HepG2 (cell line): ENCODE data around the gene ZACN. TPM values are rescaled to one million over a fixed set of nuclear protein-coding genes. Genes with fewer than 3 reads are reported as not detected.

ENCODE experiments used
- ATAC-seq: fragments of 200-7000 bp; cut with Tn5 transposase; 3 replicates; pipeline ENCODE4 v1.9.1; 2020; ENCODE audit warnings: mild to moderate bottlenecking, moderate library complexity
- BruUV-seq: library from RNA; stranded (reverse); fragments of 400-500 nt; replicated peaks from 2 replicates; lab custom pipeline; 2021; lab: Mats Ljungman, UMichigan
- CTCF ChIA-PET: fragments of 300-600 bp; formaldehyde crosslinking; extraction: SDS; loops from one replicate; lab custom pipeline; 2021; ENCODE audit warnings: low total read pairs, inconsistent platforms, low intra/inter-chr PET ratio; lab: Yijun Ruan, JAX
- POLR2A ChIA-PET: fragments of 350-600 bp; sonication (Branson Sonifier 250); formaldehyde crosslinking; loops from one replicate; lab custom pipeline; 2020; ENCODE audit warnings: antibody characterized with exemption, inconsistent platforms; lab: Yijun Ruan, JAX
- DNase-seq: peaks from one replicate; pipeline ENCODE4 v3.0.0-alpha.2; 2015; ENCODE audit warnings: low spot score
- FAIRE-seq: peaks from 3 replicates; lab custom pipeline; 2011; peaks lifted over from hg19 to GRCh38; lab: Jason Lieb, UNC
- H2AFZ ChIP-seq: one replicate; pipeline ENCODE4 v1.6.1; 2011; ENCODE audit warnings: low read length, inconsistent platforms
- H3K27ac ChIP-seq: fragments of 300-600 bp; 3 replicates; pipeline ENCODE4 v1.8.0; 2011; ENCODE audit warnings: mixed run types, mild to moderate bottlenecking, mixed read lengths, low read length, inconsistent platforms; ENCODE audit not compliant: insufficient read depth; ENCODE audit errors: extremely low read length
- H3K27me3 ChIP-seq, 2 experiments: fragments of 200-600 bp in 1 of 2; 2 replicates in 1 of 2; 3 replicates in 1 of 2; pipeline versions ENCODE4 v1.6.0 to v1.8.0; 2011; ENCODE audit warnings: low read length in 2 of 2, mild to moderate bottlenecking in 2 of 2, moderate library complexity in 2 of 2, inconsistent platforms in 1 of 2; ENCODE audit not compliant: insufficient read depth in 2 of 2, control insufficient read depth in 1 of 2
- H3K36me3 ChIP-seq, 2 experiments: fragments of 200-600 bp in 1 of 2; replicated peaks in 1 of 2; 2 replicates in 1 of 2; 3 replicates in 1 of 2; pipeline versions ENCODE4 v1.5.1 to v1.8.0; 2011; ENCODE audit warnings: low read length in 2 of 2, inconsistent platforms in 1 of 2; ENCODE audit not compliant: insufficient read depth in 2 of 2, control insufficient read depth in 1 of 2
- H3K4me1 ChIP-seq: 2 replicates; pipeline ENCODE4 v1.5.1; 2012; ENCODE audit warnings: low read length, inconsistent platforms; ENCODE audit not compliant: insufficient read depth
- H3K4me2 ChIP-seq: 2 replicates; pipeline ENCODE4 v1.6.0; 2011; ENCODE audit warnings: low read depth, low read length, inconsistent platforms
- H3K4me3 ChIP-seq, 3 experiments: fragments of 200-600 bp in 1 of 3; sonication (generic), shearing (Covaris generic) in 1 of 3; replicated peaks in 1 of 3; 2 replicates each; pipeline ENCODE4 v1.5.1; 2011 to 2016; ENCODE audit warnings: low read length in 3 of 3, inconsistent platforms in 2 of 3, low read depth in 2 of 3, mild to moderate bottlenecking in 2 of 3, control low read depth in 1 of 3, mixed read lengths in 1 of 3; ENCODE audit not compliant: insufficient read depth in 1 of 3
- H3K79me2 ChIP-seq: one replicate; pipeline ENCODE4 v1.6.1; 2011; ENCODE audit warnings: low read length, inconsistent platforms; ENCODE audit not compliant: insufficient read depth
- H3K9ac ChIP-seq: 2 replicates; pipeline ENCODE4 v1.6.0; 2011; ENCODE audit warnings: mild to moderate bottlenecking, low read depth, low read length, inconsistent platforms; ENCODE audit not compliant: insufficient read depth
- H3K9me3 ChIP-seq: 2 replicates; pipeline ENCODE4 v1.5.1; 2012; ENCODE audit warnings: mild to moderate bottlenecking, low read length
- H4K20me1 ChIP-seq: 2 replicates; pipeline ENCODE4 v1.6.0; 2011; ENCODE audit warnings: inconsistent platforms, mild to moderate bottlenecking, low read length, moderate library complexity; ENCODE audit not compliant: insufficient read depth
- CAMTA2 ChIP-seq: sonication (generic); formaldehyde crosslinking; IDR thresholded peaks from 2 replicates; pipeline ENCODE4 v1.4.0; 2020; ENCODE audit warnings: mild to moderate bottlenecking, missing genetic modification reagents, borderline replicate concordance
- DMTF1 ChIP-seq: sonication (generic); formaldehyde crosslinking; IDR thresholded peaks from 2 replicates; pipeline ENCODE4 v1.4.0; 2020; ENCODE audit warnings: mild to moderate bottlenecking, missing genetic modification reagents
- GATAD1 ChIP-seq: IDR thresholded peaks from 2 replicates; pipeline ENCODE4 v1.6.1; 2016; ENCODE audit warnings: missing genetic modification reagents, missing compliant biosample characterization
- GZF1 ChIP-seq: sonication (generic); formaldehyde crosslinking; IDR thresholded peaks from 2 replicates; pipeline ENCODE4 v1.5.1; 2020; ENCODE audit warnings: mild to moderate bottlenecking, missing genetic modification reagents
- RAD21 ChIP-seq: fragments of 450-650 bp; formaldehyde crosslinking; IDR thresholded peaks from 2 replicates; pipeline ENCODE4 v1.5.0; 2020; ENCODE audit warnings: mild to moderate bottlenecking
- RCOR2 ChIP-seq: IDR thresholded peaks from 2 replicates; pipeline ENCODE4 v1.6.1; 2016; ENCODE audit warnings: missing biosample characterization, missing genetic modification reagents
- SIN3A ChIP-seq: IDR thresholded peaks from 2 replicates; pipeline ENCODE4 v1.6.1; 2011; ENCODE audit warnings: low read depth, mild to moderate bottlenecking, control low read depth, low read length, borderline replicate concordance
- ZBTB3 ChIP-seq: sonication (generic); formaldehyde crosslinking; IDR thresholded peaks from 2 replicates; pipeline ENCODE4 v1.4.0; 2020; ENCODE audit warnings: low read depth, mild to moderate bottlenecking, moderate library complexity, missing genetic modification reagents, borderline replicate concordance
- ZMYM4 ChIP-seq: sonication (generic); formaldehyde crosslinking; IDR thresholded peaks from 2 replicates; pipeline ENCODE4 v1.8.1; 2023; ENCODE audit warnings: mild to moderate bottlenecking, missing genetic modification reagents
- ZNF577 ChIP-seq: sonication (generic); formaldehyde crosslinking; IDR thresholded peaks from 2 replicates; pipeline ENCODE4 v1.4.0; 2020; ENCODE audit warnings: mild to moderate bottlenecking, low read depth, missing genetic modification reagents, borderline replicate concordance
- ZNF841 ChIP-seq: sonication (generic); formaldehyde crosslinking; IDR thresholded peaks from 2 replicates; pipeline ENCODE4 v1.8.1; 2023; ENCODE audit warnings: missing genetic modification reagents, borderline replicate concordance
- WGBS: methylation state at CpG from one replicate; pipeline ENCODE4 v1.1.6; 2017; ENCODE audit warnings: low lambda C conversion rate; 5-methylcytosine and 5-hydroxymethylcytosine counted together
- in situ Hi-C: cut with HindIII; loops from 2 replicates; pipeline ENCODE4 v1.10.0; 2017; ENCODE audit warnings: low pct_unique_long_range_greater_than_20kb; ENCODE audit not compliant: extremely low pct_ligation_motif_present
- intact Hi-C: fragments of 100-400 bp; cut with micrococcal nuclease; formaldehyde crosslinking; loops from one replicate; pipeline ENCODE4 v1.10.0; 2022; ENCODE audit not compliant: unreplicated experiment
- polyA plus RNA-seq, 8 experiments: library from polyadenylated mRNA; depleted of rRNA in 3 of 8; stranded (reverse) in 7 of 8; unstranded in 1 of 8; fragments of >200 nt; fragmentation: Illumina TruSeq in 4 of 8; extraction: Trizol in 4 of 8; gene quantifications; 2 replicates each; pipeline versions ENCODE4 v1.2.1 to v1.2.3, GENCODE V29; 2011 to 2016; ENCODE audit warnings: low read depth in 4 of 8, missing spikeins in 1 of 8, mixed read lengths in 1 of 8; ENCODE audit not compliant: insufficient read depth in 1 of 8
- total RNA-seq, 5 experiments: library from RNA; depleted of rRNA; stranded (reverse); fragments of >200 nt; fragmentation: Illumina TruSeq; extraction: Trizol; gene quantifications; 2 replicates each; pipeline ENCODE4 v1.2.3, GENCODE V29; 2016; ENCODE audit warnings: low read depth in 1 of 5
- TF ChIP-seq, protein P1 (sequence below): sonication (generic); formaldehyde crosslinking; IDR thresholded peaks from 2 replicates; pipeline ENCODE4 v1.4.0; 2020; ENCODE audit warnings: mild to moderate bottlenecking, missing genetic modification reagents
- TF ChIP-seq, protein P2 (sequence below): sonication (generic); formaldehyde crosslinking; IDR thresholded peaks from 2 replicates; pipeline ENCODE4 v1.4.0; 2020; ENCODE audit warnings: missing genetic modification reagents; ENCODE audit errors: not compliant biosample characterization

ZACN gene
- total and polyA plus RNA-seq, 2 of the 13 experiments (the other 11 are each of a cell fraction or from before 2014, with no cell fraction given), result 0.11 to 0.15 TPM

GRCh38 chr17:76048025-76048605 is 30.9 kb upstream of the ZACN start:
- H3K4me2 ChIP-seq, result no peak overlapping the region
- POLR2A ChIA-PET, result no interaction called here
- no peaks in the 10 kb centered on the region for H3K79me2 ChIP-seq
- intact Hi-C loops, result no loop called here
- H2AFZ ChIP-seq, result no peak overlapping the region
- in situ Hi-C loops, result no loop called here
- H4K20me1 ChIP-seq, result no peaks in the 10 kb centered on the region
- H3K9ac ChIP-seq, result no peak overlapping the region
- no TSS peak for BruUV-seq
- peaks cover 59 to 90% of the 10 kb centered on the region in 2 experiments for H3K36me3 ChIP-seq
- no peaks in the 10 kb centered on the region for H3K9me3 ChIP-seq
- H3K4me1 ChIP-seq, result no peaks in the 10 kb centered on the region
- DNase-seq (no peak), FAIRE-seq (no peak), ATAC-seq (no peak)
- TF ChIP-seq GZF1 (CRISPR knock-in tag), result no peak
- no peak for TF ChIP-seq CAMTA2
- TF ChIP-seq ZMYM4 (CRISPR knock-in tag), result no peak
- no peak for TF ChIP-seq RCOR2 (CRISPR knock-in tag)
- no peak for TF ChIP-seq SIN3A
- TF ChIP-seq ZBTB3 (CRISPR knock-in tag), result no peak
- TF ChIP-seq DMTF1, result no peak
- TF ChIP-seq RAD21 (CRISPR knock-in tag), result no peak
- TF ChIP-seq GATAD1 (CRISPR knock-in tag), result no peak
- TF ChIP-seq, protein P1, sequence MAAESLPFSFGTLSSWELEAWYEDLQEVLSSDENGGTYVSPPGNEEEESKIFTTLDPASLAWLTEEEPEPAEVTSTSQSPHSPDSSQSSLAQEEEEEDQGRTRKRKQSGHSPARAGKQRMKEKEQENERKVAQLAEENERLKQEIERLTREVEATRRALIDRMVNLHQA, result no peak
- TF ChIP-seq, protein P2, sequence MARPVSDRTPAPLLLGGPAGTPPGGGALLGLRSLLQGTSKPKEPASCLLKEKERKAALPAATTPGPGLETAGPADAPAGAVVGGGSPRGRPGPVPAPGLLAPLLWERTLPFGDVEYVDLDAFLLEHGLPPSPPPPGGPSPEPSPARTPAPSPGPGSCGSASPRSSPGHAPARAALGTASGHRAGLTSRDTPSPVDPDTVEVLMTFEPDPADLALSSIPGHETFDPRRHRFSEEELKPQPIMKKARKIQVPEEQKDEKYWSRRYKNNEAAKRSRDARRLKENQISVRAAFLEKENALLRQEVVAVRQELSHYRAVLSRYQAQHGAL (CRISPR knock-in tag), result no peak
- TF ChIP-seq ZNF841 (CRISPR knock-in tag), result no peak
- TF ChIP-seq ZNF577 (CRISPR knock-in tag), result no peak
- CTCF ChIA-PET, result no interaction called here
- H3K27ac ChIP-seq, result no peak overlapping the region
- no peaks in the 10 kb centered on the region for H3K27me3 ChIP-seq
- WGBS, result 98% methylated on average over 9 of the region's 9 CpGs
- no peak overlapping the region for H3K4me3 ChIP-seq
